Naive thymus-derived CD8-positive, alpha-beta T cell (primary cell): ENCODE data around the gene SSH3. TPM values are rescaled to one million over a fixed set of nuclear protein-coding genes. Genes with fewer than 3 reads are reported as not detected.
"Not testable (repeated sequence)": the region's sequence is repeated elsewhere in the genome, so short reads cannot be mapped to it uniquely, and the experiment has no call there.

Experiments used
- ATAC-seq, 2 donors: fragments of 150-1000 bp; cut with Tn5 transposase in 1 of 2; sonication (Bioruptor Pico), chemical (Tn5 transposase) in 1 of 2; 1 replicate in 1 of 2; 2 replicates in 1 of 2; pipeline ENCODE4 v1.10.0; 2021; ENCODE audit warnings: mild to moderate bottlenecking in 2 of 2, moderate library complexity in 2 of 2
- POLR2A ChIA-PET: fragments of 350-600 bp; sonication (Branson Sonifier 250); formaldehyde crosslinking; loops from one replicate; lab custom pipeline; 2021; ENCODE audit warnings: antibody characterized with exemption; lab: Charles Lee
- DNase-seq, 10 donors: peaks; one replicate each; pipeline versions ENCODE4 v3.0.0 to v3.0.0-alpha.2; 2020 to 2022
- H3K27ac Mint-ChIP-seq, 10 donors: one replicate each; pipeline ENCODE4 v1.8.0; 2020 to 2022; ENCODE audit warnings: mild to moderate bottlenecking in 10 of 10, mixed read lengths in 10 of 10, moderate library complexity in 4 of 10, inconsistent platforms in 1 of 10
- H3K27me3 Mint-ChIP-seq, 5 donors: one replicate each; pipeline ENCODE4 v1.8.0; 2021 to 2022; ENCODE audit warnings: mixed read lengths in 5 of 5
- H3K36me3 Mint-ChIP-seq, 3 donors: one replicate each; pipeline ENCODE4 v1.8.0; 2020 to 2022; ENCODE audit warnings: mixed read lengths in 3 of 3, mild to moderate bottlenecking in 2 of 3, inconsistent platforms in 1 of 3
- H3K4me1 Mint-ChIP-seq, 4 donors: one replicate each; pipeline ENCODE4 v1.8.0; 2021 to 2022; ENCODE audit warnings: mixed read lengths in 4 of 4
- H3K4me3 Mint-ChIP-seq, 10 donors: one replicate each; pipeline ENCODE4 v1.8.0; 2020 to 2022; ENCODE audit warnings: mild to moderate bottlenecking in 10 of 10, mixed read lengths in 10 of 10, moderate library complexity in 6 of 10, inconsistent platforms in 1 of 10
- H3K9me3 Mint-ChIP-seq, 9 donors: one replicate each; pipeline ENCODE4 v1.8.0; 2020 to 2022; ENCODE audit warnings: mixed read lengths in 9 of 9, mild to moderate bottlenecking in 3 of 9, inconsistent platforms in 1 of 9, moderate library complexity in 1 of 9
- polyA plus RNA-seq, 3 donors: library from polyadenylated mRNA; unstranded; fragments of 300-500 nt; fragmentation: Illumina TruSeq; gene quantifications; one replicate each; pipeline ENCODE4 v1.2.3, GENCODE V29; 2021
- total RNA-seq, 8 experiments: library from RNA in 2 of 8; stranded (reverse) in 2 of 8; gene quantifications; one replicate each; pipeline ENCODE4 v1.2.3 and lab custom pipeline; 2021 to 2026

Gene SSH3
- total and polyA plus RNA-seq, 5 experiments from 2014 or later: 1.7 to 25.3 (median 4.5) TPM

DNA sequence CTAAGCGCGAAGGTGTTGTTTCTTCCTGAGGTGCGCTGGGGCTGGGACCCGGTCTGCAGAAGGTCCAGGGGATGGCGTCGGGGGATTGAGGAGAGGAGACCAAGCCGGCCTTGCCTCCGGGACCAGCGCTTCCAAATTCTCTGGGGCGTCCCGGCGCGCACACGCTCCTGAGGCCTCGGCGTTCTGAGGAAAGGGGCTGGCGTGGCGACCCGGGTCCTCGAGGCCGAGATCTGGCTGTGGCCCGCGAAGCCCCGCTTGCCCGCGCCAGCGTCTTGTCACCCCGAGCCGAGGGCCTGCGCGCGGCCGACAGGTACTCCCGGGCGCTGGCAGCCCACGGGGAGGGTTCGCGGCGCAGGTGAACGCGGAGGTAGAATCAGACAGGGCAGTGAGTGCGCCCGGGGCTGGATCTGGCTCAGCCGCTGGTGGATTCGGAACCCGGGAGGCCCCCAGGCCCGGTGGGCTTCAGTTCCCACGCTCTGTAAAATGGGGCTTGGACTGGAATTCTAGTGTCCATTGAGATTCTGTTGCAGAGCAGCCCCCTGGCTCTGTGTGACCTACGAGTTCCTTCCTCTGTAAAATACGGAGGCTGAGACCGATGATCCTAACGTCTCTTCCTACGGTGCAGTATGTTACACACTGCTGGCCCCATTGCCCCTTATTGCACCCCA is 14.7 kb downstream of the SSH3 start:
- Mint-ChIP-seq H3K4me1 (peaks cover 17 to 47% (median 33%) of the 10 kb centered on the region in 4 donors), H3K36me3 (no peaks in the 10 kb centered on the region), H3K27me3 (no peaks in the 10 kb centered on the region), H3K4me3 (peak overlapping the region; percentile 93 to 100 (median 99)), H3K27ac (peak overlapping the region; percentile 89 to 98 (median 96)), H3K9me3 (no peaks in the 10 kb centered on the region)
- ATAC-seq (peak; percentile 53 to 54), DNase-seq (peak in 4 of 10 donors; percentile 16 to 41 (median 28))
- POLR2A ChIA-PET: interaction anchor here (0.5 to 49.2 kb wide), 18 partner anchors 9 to 119 kb away, joined by 3 to 2293 read pairs (median 4); partner anchors contain the start of genes ANKRD13D, GRK2, POLD4 and PTPRCAP

- peak overlapping the region in 5 of 10 donors; percentile 36 to 98 (median 80) for H3K27ac Mint-ChIP-seq
Observed at GRCh38 chr11:67318876-67319275, 15.5 kb downstream of the SSH3 start.

GRCh38 chr11:67320011-67320410 is 16.7 kb downstream of the SSH3 start:
- no peak overlapping the region for H3K4me3 Mint-ChIP-seq
- no peak for DNase-seq
- H3K9me3 Mint-ChIP-seq: no peaks in the 10 kb centered on the region
- peak overlapping the region in 2 of 10 donors; percentile 19 to 37 for H3K27ac Mint-ChIP-seq
- H3K36me3 Mint-ChIP-seq: peaks cover 0 to 7% (median 2%) of the 10 kb centered on the region in 3 donors
- ATAC-seq: no peak
- POLR2A ChIA-PET: interaction anchor here (1.6 to 49.2 kb wide), 2 partner anchors 24 to 42 kb away, joined by 4 to 2293 read pairs; partner anchors contain the start of genes ANKRD13D and GRK2
- peaks cover 12 to 33% (median 24%) of the 10 kb centered on the region in 4 donors for H3K4me1 Mint-ChIP-seq
- no peaks in the 10 kb centered on the region for H3K27me3 Mint-ChIP-seq

More at GRCh38 chr11:67318876-67319275, 15.5 kb downstream of the SSH3 start:
- Mint-ChIP-seq H3K4me3 (peak overlapping the region; percentile 93 to 100 (median 99)), H3K4me1 (peaks cover 12 to 39% (median 27%) of the 10 kb centered on the region in 4 donors)
- not testable (repeated sequence) for H3K36me3 Mint-ChIP-seq, H3K27me3 Mint-ChIP-seq, ATAC-seq, H3K9me3 Mint-ChIP-seq, DNase-seq
- POLR2A ChIA-PET: interaction anchor here (0.6 to 49.2 kb wide), 6 partner anchors 14 to 41 kb away, joined by 3 to 2293 read pairs (median 6); partner anchors contain the start of genes ANKRD13D, GRK2 and POLD4

DNA sequence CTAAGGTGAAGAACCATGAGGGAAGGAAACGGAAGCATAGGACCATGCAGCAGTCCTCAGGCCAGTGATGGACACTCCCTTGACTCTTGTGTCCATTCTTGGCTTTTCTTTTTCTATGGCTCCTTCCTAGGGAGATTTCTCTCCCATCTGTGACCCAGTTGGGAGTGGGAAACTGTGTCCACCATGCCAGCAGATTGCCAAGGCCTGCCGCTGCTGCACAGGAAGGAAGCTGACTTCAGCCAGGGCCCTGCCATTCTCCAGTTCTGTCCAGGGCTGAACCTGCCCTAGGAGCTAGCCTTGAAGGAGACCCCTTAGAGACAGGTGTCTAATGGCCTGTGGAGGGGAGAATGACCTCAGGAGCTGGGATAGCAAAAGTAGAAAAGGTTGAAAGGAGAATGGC is 17.4 kb downstream of the SSH3 start:
- H3K4me3 Mint-ChIP-seq: no peak overlapping the region
- no peak for ATAC-seq
- POLR2A ChIA-PET: interaction anchor here (0.6 to 49.2 kb wide), 4 partner anchors 19 to 1817 kb away, joined by 3 to 2293 read pairs (median 3); partner anchors contain the start of genes ANKRD13D and GRK2
- no peak overlapping the region for H3K27ac Mint-ChIP-seq
- DNase-seq: no peak
- peaks cover 12 to 33% (median 21%) of the 10 kb centered on the region in 4 donors for H3K4me1 Mint-ChIP-seq
- H3K36me3 Mint-ChIP-seq: peaks cover 0 to 8% (median 2%) of the 10 kb centered on the region in 3 donors
- H3K9me3 Mint-ChIP-seq: no peaks in the 10 kb centered on the region
- no peaks in the 10 kb centered on the region for H3K27me3 Mint-ChIP-seq

GRCh38 chr11:67321313-67321871 is 18.1 kb downstream of the SSH3 start:
- no peak overlapping the region for H3K4me3 Mint-ChIP-seq
- no peaks in the 10 kb centered on the region for H3K27me3 Mint-ChIP-seq
- peaks cover 13 to 33% (median 20%) of the 10 kb centered on the region in 4 donors for H3K4me1 Mint-ChIP-seq
- peaks cover 0 to 9% (median 2%) of the 10 kb centered on the region in 3 donors for H3K36me3 Mint-ChIP-seq
- H3K9me3 Mint-ChIP-seq: no peaks in the 10 kb centered on the region
- H3K27ac Mint-ChIP-seq: peak overlapping the region in 1 of 10 donors; percentile 74
- no peak for DNase-seq
- POLR2A ChIA-PET: interaction anchor here (0.6 to 49.2 kb wide), 8 partner anchors 17 to 1818 kb away, joined by 3 to 2293 read pairs (median 4); partner anchors contain the start of genes ANKRD13D and GRK2
- ATAC-seq: no peak

DNA sequence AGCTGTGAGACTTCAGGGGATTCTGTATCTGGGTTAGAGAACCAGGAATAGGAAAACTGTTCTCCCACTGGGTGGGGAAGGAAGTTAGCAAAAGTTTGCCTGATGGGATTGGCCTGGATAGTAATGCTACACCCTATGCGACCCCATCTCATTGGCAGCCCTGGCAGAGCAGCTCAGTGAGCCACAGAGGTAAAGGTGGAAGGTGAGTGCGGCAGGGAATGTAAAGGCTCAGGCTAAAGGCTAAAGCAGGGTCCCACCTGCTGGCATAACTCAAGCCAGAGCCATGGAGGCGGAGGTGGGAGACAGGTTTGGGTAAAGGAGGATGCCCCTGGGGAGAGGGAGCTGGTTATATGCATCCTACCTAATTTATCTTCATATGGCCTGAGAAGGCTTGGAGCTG is 18.7 kb downstream of the SSH3 start:
- Mint-ChIP-seq H3K27me3 (no peaks in the 10 kb centered on the region), H3K4me3 (no peak overlapping the region), H3K9me3 (no peaks in the 10 kb centered on the region), H3K27ac (peak overlapping the region in 1 of 10 donors; percentile 46), H3K4me1 (peaks cover 11 to 29% (median 18%) of the 10 kb centered on the region in 4 donors), H3K36me3 (peaks cover 0 to 9% (median 2%) of the 10 kb centered on the region in 3 donors)
- ATAC-seq (no peak), DNase-seq (no peak)
- POLR2A ChIA-PET: interaction anchor here (0.5 to 49.2 kb wide), 11 partner anchors 13 to 89 kb away, joined by 3 to 2293 read pairs (median 4); partner anchors contain the start of genes ANKRD13D, GRK2, POLD4 and SSH3

GRCh38 chr11:67323526-67323925 is 20.2 kb downstream of the SSH3 start:
- H3K27ac Mint-ChIP-seq: no peak overlapping the region
- H3K4me3 Mint-ChIP-seq: no peak overlapping the region
- ATAC-seq (no peak), DNase-seq (no peak)
- peaks cover 0 to 9% (median 2%) of the 10 kb centered on the region in 3 donors for H3K36me3 Mint-ChIP-seq
- POLR2A ChIA-PET: interaction anchor here (1.5 to 49.2 kb wide), 3 partner anchors 20 to 45 kb away, joined by 4 to 2293 read pairs (median 6); partner anchors contain the start of genes ANKRD13D and GRK2
- H3K9me3 Mint-ChIP-seq: no peaks in the 10 kb centered on the region
- H3K27me3 Mint-ChIP-seq: no peaks in the 10 kb centered on the region
- peaks cover 7 to 17% (median 10%) of the 10 kb centered on the region in 4 donors for H3K4me1 Mint-ChIP-seq

DNA sequence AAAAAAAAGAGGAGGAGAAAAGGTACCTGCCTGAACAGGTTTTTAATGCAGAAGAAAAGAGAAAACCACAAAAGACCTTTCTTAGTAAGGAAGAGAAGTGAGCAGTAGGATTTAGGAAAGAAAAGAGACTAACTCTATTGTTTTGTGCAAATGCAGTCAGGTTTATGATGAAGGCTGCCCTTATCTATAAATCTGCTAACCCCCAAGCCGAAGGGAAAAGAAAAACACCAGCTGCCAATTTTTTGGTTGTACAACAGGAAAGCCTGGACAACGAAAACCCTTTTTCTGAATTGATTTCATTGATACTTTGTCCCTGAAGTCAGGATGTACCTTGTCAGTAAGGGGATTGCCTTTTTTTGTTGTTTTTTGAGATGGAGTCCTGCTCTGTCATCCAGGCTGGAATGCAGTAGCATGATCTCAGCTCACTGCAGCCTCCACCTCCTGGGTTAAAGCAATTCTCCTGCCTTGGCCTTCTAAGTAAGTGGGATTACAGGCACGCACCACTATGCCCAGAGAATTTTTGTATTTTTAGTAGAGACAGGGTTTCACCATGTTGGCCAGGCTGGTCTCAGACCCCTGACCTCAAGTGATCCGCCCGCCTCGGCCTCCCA is 28.9 kb downstream of the SSH3 start:
- no peak overlapping the region for H3K4me3 Mint-ChIP-seq

DNA sequence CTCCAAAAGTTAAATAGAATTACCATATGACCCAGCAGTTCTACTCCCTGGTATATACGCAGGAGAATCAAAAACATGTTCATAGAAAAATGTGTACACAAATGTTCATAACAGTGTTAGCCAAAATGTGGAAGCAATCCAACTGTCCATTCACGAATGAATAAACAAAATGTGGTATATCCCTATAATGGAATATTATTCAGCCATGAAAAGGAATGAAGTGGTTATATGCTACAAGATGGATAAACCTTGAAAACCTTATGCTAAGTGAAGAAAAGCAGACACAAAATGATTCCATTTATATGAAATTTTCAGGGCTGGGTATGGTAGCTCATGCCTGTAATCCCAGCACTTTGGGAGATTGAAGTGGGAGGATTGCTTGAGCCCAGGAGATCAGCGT is 33.9 kb downstream of the SSH3 start:
- DNase-seq (no peak), ATAC-seq (no peak)
- POLR2A ChIA-PET: interaction anchor here (2.4 kb wide), 1 partner anchor 15 kb away, joined by 10 read pairs; the partner anchor contains the start of gene POLD4
- no peak overlapping the region for H3K4me3 Mint-ChIP-seq
- peaks cover 0 to 2% (median under 1%) of the 10 kb centered on the region in 4 donors for H3K4me1 Mint-ChIP-seq
- H3K9me3 Mint-ChIP-seq: no peaks in the 10 kb centered on the region
- H3K27me3 Mint-ChIP-seq: no peaks in the 10 kb centered on the region
- no peak overlapping the region for H3K27ac Mint-ChIP-seq
- peaks cover 0 to 2% (median 0%) of the 10 kb centered on the region in 3 donors for H3K36me3 Mint-ChIP-seq

More for the DNA sequence above, 28.9 kb downstream of the SSH3 start:
- POLR2A ChIA-PET: interaction anchor here (0.7 to 2.5 kb wide), 2 partner anchors 10 to 47 kb away, joined by 5 to 9 read pairs; no protein-coding TSS in a partner anchor
- no peak for ATAC-seq
- no peaks in the 10 kb centered on the region for H3K9me3 Mint-ChIP-seq
- peaks cover 0 to 3% (median 0%) of the 10 kb centered on the region in 4 donors for H3K4me1 Mint-ChIP-seq
- H3K27ac Mint-ChIP-seq: no peak overlapping the region
- H3K36me3 Mint-ChIP-seq: peaks cover 0 to 13% (median 0%) of the 10 kb centered on the region in 3 donors
- no peaks in the 10 kb centered on the region for H3K27me3 Mint-ChIP-seq
- no peak for DNase-seq

DNA sequence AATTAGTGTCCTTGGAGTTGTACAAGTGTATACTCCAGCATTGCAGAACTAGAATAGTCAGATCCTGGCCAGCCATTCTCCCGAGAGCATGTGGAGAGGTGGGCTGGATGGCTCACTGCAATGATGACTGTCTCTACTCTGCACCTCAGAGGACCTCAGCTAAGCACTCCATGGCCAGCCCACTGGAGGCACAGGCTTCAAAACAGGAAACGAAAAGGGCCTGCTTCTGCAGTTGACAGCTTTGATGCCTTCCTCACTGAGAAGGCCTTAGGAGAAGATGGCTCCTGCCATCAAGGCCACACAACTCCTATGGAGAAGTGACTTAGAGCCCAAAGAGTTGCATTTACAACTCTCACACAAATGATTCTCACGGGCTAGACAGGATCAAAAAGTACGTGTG is 40.9 kb downstream of the SSH3 start:
- H3K27me3 Mint-ChIP-seq: no peaks in the 10 kb centered on the region
- peak overlapping the region; percentile 89 to 99 (median 94) for H3K27ac Mint-ChIP-seq
- ATAC-seq (peak; percentile 58 to 80), DNase-seq (peak in 4 of 10 donors; percentile 26 to 36 (median 34))
- POLR2A ChIA-PET: interaction anchor here (0.6 to 5.4 kb wide), 28 partner anchors 8 to 1033 kb away, joined by 3 to 81 read pairs (median 4); partner anchors contain the start of genes AIP, KDM2A, PITPNM1 and POLD4
- H3K4me3 Mint-ChIP-seq: peak overlapping the region in 9 of 10 donors; percentile 37 to 83 (median 71)
- peaks cover 23 to 50% (median 46%) of the 10 kb centered on the region in 4 donors for H3K4me1 Mint-ChIP-seq
- H3K9me3 Mint-ChIP-seq: no peaks in the 10 kb centered on the region
- no peaks in the 10 kb centered on the region for H3K36me3 Mint-ChIP-seq

DNA sequence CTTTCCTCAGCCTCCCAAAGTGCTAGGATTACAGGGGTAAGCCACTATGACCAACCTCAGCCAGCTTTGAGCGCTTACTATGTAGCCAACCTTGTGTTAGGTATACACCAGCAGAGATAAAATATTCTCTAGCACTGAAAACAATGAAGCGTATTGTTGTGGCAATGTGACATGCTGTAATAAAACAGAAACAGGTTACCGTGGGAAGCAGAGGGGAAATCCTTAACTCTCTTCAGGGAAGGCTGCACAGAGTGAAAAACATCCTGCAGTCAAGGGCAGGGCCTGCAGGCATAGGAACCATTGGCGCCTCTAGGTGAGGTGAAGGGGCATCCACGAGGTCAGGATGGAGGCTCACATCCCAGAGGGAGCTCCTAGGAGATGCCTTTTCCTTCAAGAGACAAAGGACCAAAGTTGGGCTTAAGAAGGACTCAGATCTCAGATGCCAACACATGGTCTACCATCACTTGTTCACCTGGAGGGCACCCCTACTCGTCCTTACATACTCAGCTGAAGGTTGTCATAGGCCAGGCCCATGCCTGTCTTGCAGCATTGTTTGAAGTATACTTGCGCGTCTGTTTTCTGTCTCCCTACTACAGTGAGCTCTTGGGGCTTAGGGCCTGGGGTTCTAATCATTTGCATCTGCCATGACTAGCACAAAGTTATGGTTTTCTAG is 42.1 kb downstream of the SSH3 start:
- Mint-ChIP-seq H3K9me3 (no peaks in the 10 kb centered on the region), H3K36me3 (no peaks in the 10 kb centered on the region), H3K27me3 (no peaks in the 10 kb centered on the region), H3K4me1 (peaks cover 29 to 60% (median 55%) of the 10 kb centered on the region in 4 donors), H3K27ac (peak overlapping the region; percentile 89 to 99 (median 94)), H3K4me3 (peak overlapping the region in 8 of 10 donors; percentile 32 to 83 (median 66))
- DNase-seq (peak in 1 of 10 donors; percentile 21), ATAC-seq (peak; percentile 61 to 75)
- POLR2A ChIA-PET: interaction anchor here (0.5 to 5.4 kb wide), 40 partner anchors 9 to 723 kb away, joined by 3 to 81 read pairs (median 5); partner anchors contain the start of genes AIP, ANKRD13D, GRK2 and KDM2A
